Keratinocyte (primary cell): ENCODE measurements around the gene ZFP91. TPM values are rescaled to one million over a fixed set of nuclear protein-coding genes. Genes with fewer than 3 reads are reported as not detected.

Source experiments
- DNase-seq: peaks from one replicate; pipeline ENCODE4 v3.0.0-alpha.2; 2011; ENCODE audit warnings: low read depth, missing footprints, low spot score
- FAIRE-seq: peaks from 2 replicates; lab custom pipeline; 2011; peaks lifted over from hg19 to GRCh38; lab: Jason Lieb, UNC
- H2AFZ ChIP-seq: 2 replicates; pipeline ENCODE4 v1.6.0; 2012; ENCODE audit warnings: low read length, control low read depth, inconsistent platforms; ENCODE audit not compliant: control insufficient read depth
- H3K27ac ChIP-seq: 2 replicates; pipeline ENCODE4 v1.5.1; 2011; ENCODE audit warnings: low read length; ENCODE audit not compliant: control insufficient read depth, insufficient read depth
- H3K27me3 ChIP-seq: 3 replicates; pipeline ENCODE4 v1.6.0; 2011; ENCODE audit warnings: low read length; ENCODE audit not compliant: control insufficient read depth, insufficient read depth; ENCODE audit errors: extremely low read depth
- H3K36me3 ChIP-seq, 2 experiments: 2 replicates in 1 of 2; 3 replicates in 1 of 2; pipeline ENCODE4 v1.5.1; 2011; ENCODE audit warnings: low read length in 2 of 2, mild to moderate bottlenecking in 1 of 2; ENCODE audit not compliant: control insufficient read depth in 2 of 2, insufficient read depth in 2 of 2; ENCODE audit errors: extremely low read depth in 1 of 2
- H3K4me1 ChIP-seq: 3 replicates; pipeline ENCODE4 v1.5.1; 2011; ENCODE audit warnings: low read length; ENCODE audit not compliant: control insufficient read depth, insufficient read depth; ENCODE audit errors: extremely low read depth
- H3K4me2 ChIP-seq: 3 replicates; pipeline ENCODE4 v1.6.0; 2011; ENCODE audit warnings: low read depth, low read length; ENCODE audit not compliant: control insufficient read depth, insufficient read depth; ENCODE audit errors: extremely low read depth
- H3K4me3 ChIP-seq, 3 experiments: fragments of 200-600 bp in 1 of 3; sonication (generic) in 1 of 3; 2 replicates in 2 of 3; 3 replicates in 1 of 3; pipeline ENCODE4 v1.5.1; 2011 to 2016; ENCODE audit warnings: low read length in 3 of 3, mild to moderate bottlenecking in 3 of 3, control low read depth in 2 of 3, inconsistent platforms in 1 of 3, low read depth in 1 of 3, mixed read lengths in 1 of 3, mixed run types in 1 of 3, moderate library complexity in 1 of 3; ENCODE audit not compliant: control insufficient read depth in 2 of 3, insufficient read depth in 2 of 3; ENCODE audit errors: extremely low read depth in 1 of 3
- H3K79me2 ChIP-seq: 2 replicates; pipeline ENCODE4 v1.6.0; 2012; ENCODE audit warnings: low read length; ENCODE audit not compliant: control insufficient read depth, insufficient read depth
- H3K9ac ChIP-seq: 3 replicates; pipeline ENCODE4 v1.6.0; 2011; ENCODE audit warnings: low read length; ENCODE audit not compliant: control insufficient read depth, insufficient read depth; ENCODE audit errors: extremely low read depth
- H3K9me1 ChIP-seq: 3 replicates; pipeline ENCODE4 v1.6.0; 2011; ENCODE audit warnings: low read length; ENCODE audit not compliant: control insufficient read depth, insufficient read depth; ENCODE audit errors: extremely low read depth
- H3K9me3 ChIP-seq: 2 replicates; pipeline ENCODE4 v1.5.1; 2012; ENCODE audit warnings: low read depth, low read length; ENCODE audit not compliant: control insufficient read depth
- H4K20me1 ChIP-seq: 3 replicates; pipeline ENCODE4 v1.6.0; 2011; ENCODE audit warnings: low read length; ENCODE audit not compliant: control insufficient read depth, insufficient read depth; ENCODE audit errors: extremely low read depth
- CTCF ChIP-seq, 3 experiments: IDR thresholded peaks in 1 of 3; conservative IDR thresholded peaks in 1 of 3; optimal IDR thresholded peaks in 1 of 3; 2 replicates in 2 of 3; 3 replicates in 1 of 3; pipeline versions ENCODE3 to v1.5.1; 2011; ENCODE audit warnings: low read length in 3 of 3, mild to moderate bottlenecking in 3 of 3, moderate library complexity in 2 of 3, control low read depth in 1 of 3, inconsistent platforms in 1 of 3; ENCODE audit not compliant: insufficient read depth in 2 of 3; ENCODE audit errors: extremely low read depth in 1 of 3
- EZH2 ChIP-seq: IDR thresholded peaks from one replicate; pipeline ENCODE4 v1.6.1; 2012; ENCODE audit warnings: inconsistent platforms, mild to moderate bottlenecking, low read length, moderate library complexity
- dilution Hi-C: fragments of 300-500 bp; cut with MboI; formaldehyde crosslinking; loops from one replicate; pipeline ENCODE4 v1.7.0; 2020; ENCODE audit warnings: low sequenced_read_pairs; ENCODE audit not compliant: extremely low pct_ligation_motif_present
- polyA plus RNA-seq, 5 experiments: library from polyadenylated mRNA; depleted of rRNA in 3 of 5; stranded (reverse) in 3 of 5; stranded (forward) in 1 of 5; unstranded in 1 of 5; fragments of >200 nt; gene quantifications; 1 replicate in 1 of 5; 2 replicates in 3 of 5; 3 replicates in 1 of 5; pipeline versions ENCODE4 v1.2.1 to v1.2.3, GENCODE V29; 2011 to 2012; ENCODE audit warnings: missing spikeins in 2 of 5, low read depth in 1 of 5, low replicate concordance in 1 of 5

Gene ZFP91
- polyA plus RNA-seq, 1 donor (not counting 4 experiments of a cell fraction or from before 2014, with no cell fraction given) = 45.6 TPM

GRCh38 chr11:58617976-58618557 is 39.2 kb downstream of the ZFP91 start:
- H3K27me3 ChIP-seq = no peaks in the 10 kb centered on the region
- dilution Hi-C loops = no loop called here
- peaks cover 22 to 34% of the 10 kb centered on the region in 2 experiments for H3K36me3 ChIP-seq
- H3K4me2 ChIP-seq = no peak overlapping the region
- no peaks in the 10 kb centered on the region for H4K20me1 ChIP-seq
- no peaks in the 10 kb centered on the region for H3K9me1 ChIP-seq
- H3K9me3 ChIP-seq = no peaks in the 10 kb centered on the region
- peaks cover 8% of the 10 kb centered on the region for H3K79me2 ChIP-seq
- DNase-seq (no peak), FAIRE-seq (no peak)
- no peak overlapping the region for H3K27ac ChIP-seq
- no peak for TF ChIP-seq CTCF (optimal IDR thresholded peaks at IDR 0.05 in 1 of 3, IDR thresholded peaks at IDR 0.05 in 1 of 3, conservative IDR thresholded peaks at IDR 0.05 in 1 of 3; ENCODE audit: extremely low read depth in 1 of 3, insufficient read depth in 2 of 3, low read length in 3 of 3)
- no peak for TF ChIP-seq EZH2
- no peak overlapping the region for H3K4me3 ChIP-seq
- H3K9ac ChIP-seq = no peak overlapping the region
- peaks cover 34% of the 10 kb centered on the region for H3K4me1 ChIP-seq
- no peak overlapping the region for H2AFZ ChIP-seq

GRCh38 chr11:58621586-58622262 is 42.9 kb downstream of the ZFP91 start:
- Histone ChIP-seq H3K9me1 (no peaks in the 10 kb centered on the region), H3K4me1 (peaks cover 42% of the 10 kb centered on the region), H3K9me3 (no peaks in the 10 kb centered on the region), H3K27me3 (no peaks in the 10 kb centered on the region), H3K4me2 (peak overlapping the region; percentile 53), H4K20me1 (no peaks in the 10 kb centered on the region), H3K4me3 (peak overlapping the region in 1 of 3 experiments; percentile 5), H3K79me2 (peaks cover 8% of the 10 kb centered on the region), H3K27ac (peak overlapping the region; percentile 44), H2AFZ (no peak overlapping the region), H3K9ac (no peak overlapping the region), H3K36me3 (peaks cover 16 to 32% of the 10 kb centered on the region in 2 experiments)
- FAIRE-seq = peak; percentile 74
- TF ChIP-seq CTCF (optimal IDR thresholded peaks at IDR 0.05 in 1 of 3, IDR thresholded peaks at IDR 0.05 in 1 of 3, conservative IDR thresholded peaks at IDR 0.05 in 1 of 3; ENCODE audit: extremely low read depth in 1 of 3, insufficient read depth in 2 of 3, low read length in 3 of 3) (no peak), EZH2 (no peak)
- peak; percentile 26 for DNase-seq
- dilution Hi-C loops = no loop called here
